ENCODE results near the gene ASIC2.

DNA sequence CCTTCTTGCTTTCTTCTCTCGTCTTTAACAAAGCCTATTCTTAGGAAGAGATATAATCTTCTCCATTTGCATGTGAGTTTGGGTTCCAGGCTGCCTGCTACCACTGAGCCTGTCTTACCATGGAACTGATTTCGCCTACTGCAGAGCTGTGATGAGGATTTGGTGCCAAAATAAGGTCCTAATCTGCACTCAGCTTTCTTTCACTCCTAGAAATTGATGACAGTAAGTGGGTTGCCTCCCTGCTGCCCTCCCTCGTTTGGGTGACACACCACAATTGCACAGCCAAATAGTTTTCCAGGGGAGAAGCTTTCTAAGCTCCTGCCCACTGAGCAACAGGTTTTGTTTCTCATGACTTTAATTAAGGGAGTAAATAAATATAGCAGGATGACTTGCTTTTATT lies 25.1 kb upstream of the ASIC2 start:
- no peak for TF ChIP-seq CTCF (IDR thresholded peaks at IDR 0.05)
- TF ChIP-seq POLR2A (IDR thresholded peaks at IDR 0.05), result no peak
